SJCRH30 (cell line): ENCODE data around the gene STN1. TPM values are rescaled to one million over a fixed set of nuclear protein-coding genes. Genes with fewer than 3 reads are reported as not detected.
A peak's percentile ranks its signal among the peaks of the same experiment; 100 is the strongest.

Source experiments
- DNase-seq, 2 experiments: peaks; one replicate each; pipeline ENCODE4 v3.0.0-alpha.2; 2015 to 2020
- H3K27ac ChIP-seq: fragments of 250-450 bp; sonication (Bioruptor Pico); 2 replicates; pipeline ENCODE4 v1.5.1; 2020; ENCODE audit warnings: mild to moderate bottlenecking, moderate library complexity
- H3K27me3 ChIP-seq: fragments of 250-450 bp; sonication (Bioruptor Pico); 2 replicates; pipeline ENCODE4 v1.5.1; 2020; ENCODE audit warnings: mild to moderate bottlenecking, moderate library complexity
- H3K36me3 ChIP-seq: fragments of 250-450 bp; sonication (Bioruptor Pico); 2 replicates; pipeline ENCODE4 v1.5.1; 2020; ENCODE audit warnings: mild to moderate bottlenecking, moderate library complexity
- H3K4me1 ChIP-seq: fragments of 250-450 bp; sonication (Bioruptor Pico); 2 replicates; pipeline ENCODE4 v1.5.1; 2020; ENCODE audit warnings: mild to moderate bottlenecking, moderate library complexity
- H3K4me3 ChIP-seq: fragments of 250-450 bp; sonication (Bioruptor Pico); 2 replicates; pipeline ENCODE4 v1.5.1; 2020; ENCODE audit warnings: mild to moderate bottlenecking, moderate library complexity
- H3K9me3 ChIP-seq: fragments of 250-450 bp; sonication (Bioruptor Pico); replicated peaks from 2 replicates; pipeline ENCODE4 v1.5.1; 2020; ENCODE audit warnings: mild to moderate bottlenecking, moderate library complexity
- total RNA-seq: library from RNA; depleted of rRNA; stranded (reverse); fragments of >200 nt; shearing (Covaris generic); gene quantifications from 2 replicates; pipeline ENCODE4 v1.2.3, GENCODE V29; 2014; rRNA removed

The STN1 gene
- 10.3 and 11.6 TPM in 2 replicates for total RNA-seq

GRCh38 chr10:103918053-103918846 lies at the start of gene STN1:
TSS of gene STN1 (minus strand) at chr10:103918184. CDS start at chr10:103917594, 590 bp downstream.
- DNase-seq: peak; percentile 97 to 98
- Histone ChIP-seq H3K4me3 (peak within 1 kb of the TSS; percentile 74), H3K27ac (peak within 1 kb of the TSS; percentile 75), H3K27me3 (no peaks in the 10 kb centered on the region; the same call in 1 of the 2 replicates), H3K36me3 (no peaks in the 10 kb centered on the region), H3K9me3 (0 out of 2 replicates have a peak, but pooled peaks cover 6% of the 10 kb centered on the region), H3K4me1 (peaks cover 7% of the 10 kb centered on the region)

GRCh38 chr10:103967448-103968071 lies 49.6 kb upstream of the STN1 start:
- Histone ChIP-seq H3K4me3 (peak overlapping the region; percentile 95), H3K4me1 (no peaks in the 10 kb centered on the region; the same call in 1 of the 2 replicates), H3K9me3 (no peaks in the 10 kb centered on the region), H3K27ac (no peak overlapping the region; the same call in 1 of the 2 replicates), H3K27me3 (no peaks in the 10 kb centered on the region), H3K36me3 (no peaks in the 10 kb centered on the region)
- peak; percentile 13 to 41 for DNase-seq

- DNase-seq: peak; percentile 80 to 86
These were observed 48.9 kb upstream of the STN1 start, which contains the start of gene SLK for GRCh38 chr10:103966671-103967447. TSS of gene SLK (plus strand) at chr10:103967140. CDS start at chr10:103967746, 606 bp downstream.

GRCh38 chr10:103960103-103960502 lies 42.1 kb upstream of the STN1 start:
- Histone ChIP-seq H3K27ac (no peak overlapping the region), H3K9me3 (no peaks in the 10 kb centered on the region), H3K4me1 (no peaks in the 10 kb centered on the region), H3K27me3 (no peaks in the 10 kb centered on the region), H3K4me3 (no peak overlapping the region), H3K36me3 (no peaks in the 10 kb centered on the region)
- DNase-seq: no peak

More at GRCh38 chr10:103966671-103967447, 48.9 kb upstream of the STN1 start, which contains the start of gene SLK:
- Histone ChIP-seq H3K9me3 (no peaks in the 10 kb centered on the region), H3K36me3 (no peaks in the 10 kb centered on the region), H3K27me3 (no peaks in the 10 kb centered on the region), H3K27ac (peak within 1 kb of the TSS; percentile 32; the same call in 1 of the 2 replicates), H3K4me1 (no peaks in the 10 kb centered on the region; the same call in 1 of the 2 replicates), H3K4me3 (peak within 1 kb of the TSS; percentile 95)

GRCh38 chr10:103958996-103959395 lies 41.0 kb upstream of the STN1 start:
- H3K4me3 ChIP-seq: no peak overlapping the region
- no peaks in the 10 kb centered on the region; the same call in 1 of the 2 replicates for H3K9me3 ChIP-seq
- H3K4me1 ChIP-seq: no peaks in the 10 kb centered on the region
- no peaks in the 10 kb centered on the region for H3K36me3 ChIP-seq
- no peak for DNase-seq
- no peak overlapping the region for H3K27ac ChIP-seq
- no peaks in the 10 kb centered on the region for H3K27me3 ChIP-seq

GRCh38 chr10:103954543-103954942 lies 36.6 kb upstream of the STN1 start:
- H3K4me1 ChIP-seq: peaks cover 4% of the 10 kb centered on the region; the same call in 1 of the 2 replicates
- no peaks in the 10 kb centered on the region for H3K36me3 ChIP-seq
- H3K27ac ChIP-seq: no peak overlapping the region
- H3K27me3 ChIP-seq: no peaks in the 10 kb centered on the region
- no peak for DNase-seq
- H3K4me3 ChIP-seq: no peak overlapping the region
- H3K9me3 ChIP-seq: no peaks in the 10 kb centered on the region; the same call in 1 of the 2 replicates

- peak in 1 of 2 experiments; percentile 29 for DNase-seq
- H3K9me3 ChIP-seq: no peaks in the 10 kb centered on the region; the same call in 1 of the 2 replicates
- no peak overlapping the region for H3K4me3 ChIP-seq
- H3K27ac ChIP-seq: no peak overlapping the region
- H3K4me1 ChIP-seq: peaks cover 4% of the 10 kb centered on the region; the same call in 1 of the 2 replicates
- no peaks in the 10 kb centered on the region for H3K36me3 ChIP-seq
- 0 out of 2 replicates have a peak, but pooled peaks cover 5% of the 10 kb centered on the region for H3K27me3 ChIP-seq
These were observed 34.0 kb upstream of the STN1 start for GRCh38 chr10:103951942-103952341.

GRCh38 chr10:103951183-103951582 lies 33.2 kb upstream of the STN1 start:
- DNase-seq: no peak
- Histone ChIP-seq H3K27me3 (0 out of 2 replicates have a peak, but pooled peaks cover 5% of the 10 kb centered on the region), H3K9me3 (no peaks in the 10 kb centered on the region; the same call in 1 of the 2 replicates), H3K4me3 (no peak overlapping the region), H3K36me3 (no peaks in the 10 kb centered on the region), H3K4me1 (peaks cover 4% of the 10 kb centered on the region; the same call in 1 of the 2 replicates), H3K27ac (no peak overlapping the region)

GRCh38 chr10:103949728-103950127 lies 31.7 kb upstream of the STN1 start:
- DNase-seq: no peak
- H3K4me1 ChIP-seq: peaks cover 4% of the 10 kb centered on the region; the same call in 1 of the 2 replicates
- no peaks in the 10 kb centered on the region; the same call in 1 of the 2 replicates for H3K9me3 ChIP-seq
- no peak overlapping the region for H3K27ac ChIP-seq
- peaks cover 9% of the 10 kb centered on the region; the same call in 1 of the 2 replicates for H3K27me3 ChIP-seq
- no peaks in the 10 kb centered on the region for H3K36me3 ChIP-seq
- H3K4me3 ChIP-seq: no peak overlapping the region

- H3K4me3 ChIP-seq: no peak overlapping the region
- no peak for DNase-seq
- H3K9me3 ChIP-seq: no peaks in the 10 kb centered on the region
- peaks cover 12% of the 10 kb centered on the region for H3K27me3 ChIP-seq
- H3K4me1 ChIP-seq: peaks cover 4% of the 10 kb centered on the region; the same call in 1 of the 2 replicates
- no peaks in the 10 kb centered on the region for H3K36me3 ChIP-seq
- no peak overlapping the region for H3K27ac ChIP-seq
These were observed 30.0 kb upstream of the STN1 start for GRCh38 chr10:103947799-103948516.

GRCh38 chr10:103942866-103943265 lies 24.9 kb upstream of the STN1 start:
- H3K9me3 ChIP-seq: no peaks in the 10 kb centered on the region
- no peak overlapping the region for H3K27ac ChIP-seq
- no peak overlapping the region for H3K4me3 ChIP-seq
- no peaks in the 10 kb centered on the region for H3K4me1 ChIP-seq
- H3K36me3 ChIP-seq: no peaks in the 10 kb centered on the region
- H3K27me3 ChIP-seq: peaks cover 11% of the 10 kb centered on the region
- no peak for DNase-seq

- H3K4me3 ChIP-seq: no peak overlapping the region
- peaks cover 8% of the 10 kb centered on the region for H3K27me3 ChIP-seq
- H3K27ac ChIP-seq: no peak overlapping the region
- no peaks in the 10 kb centered on the region for H3K4me1 ChIP-seq
- H3K9me3 ChIP-seq: no peaks in the 10 kb centered on the region
- no peak for DNase-seq
- no peaks in the 10 kb centered on the region for H3K36me3 ChIP-seq
These were observed 23.8 kb upstream of the STN1 start for GRCh38 chr10:103941801-103942200.

- H3K27me3 ChIP-seq: peaks cover 3% of the 10 kb centered on the region; the same call in 1 of the 2 replicates
- no peak overlapping the region for H3K27ac ChIP-seq
- no peaks in the 10 kb centered on the region for H3K9me3 ChIP-seq
- DNase-seq: no peak
- H3K36me3 ChIP-seq: no peaks in the 10 kb centered on the region
- no peak overlapping the region for H3K4me3 ChIP-seq
- peaks cover 8% of the 10 kb centered on the region for H3K4me1 ChIP-seq
These were observed 21.5 kb upstream of the STN1 start for GRCh38 chr10:103939522-103939921.
